Glutamatergic neuron (in vitro differentiated cells): ENCODE results near the gene RARA. TPM values are rescaled to one million over a fixed set of nuclear protein-coding genes. Genes with fewer than 3 reads are reported as not detected.

ENCODE experiments used
- DNase-seq: peaks from one replicate; pipeline ENCODE4 v3.0.0; 2022
- H3K27ac Mint-ChIP-seq: one replicate; pipeline ENCODE4 v1.8.0; 2020; ENCODE audit warnings: mild to moderate bottlenecking, mixed read lengths, inconsistent platforms; ENCODE audit not compliant: unreplicated experiment
- H3K27me3 Mint-ChIP-seq: one replicate; pipeline ENCODE4 v1.8.0; 2020; ENCODE audit warnings: mild to moderate bottlenecking, moderate library complexity, mixed read lengths, inconsistent platforms; ENCODE audit not compliant: unreplicated experiment
- H3K36me3 Mint-ChIP-seq: one replicate; pipeline ENCODE4 v1.8.0; 2020; ENCODE audit warnings: mild to moderate bottlenecking, mixed read lengths, inconsistent platforms; ENCODE audit not compliant: unreplicated experiment
- H3K4me1 Mint-ChIP-seq: one replicate; pipeline ENCODE4 v1.8.0; 2020; ENCODE audit warnings: mild to moderate bottlenecking, low read depth, mixed read lengths, inconsistent platforms; ENCODE audit not compliant: unreplicated experiment
- H3K4me3 Mint-ChIP-seq: one replicate; pipeline ENCODE4 v1.8.0; 2020; ENCODE audit warnings: mild to moderate bottlenecking, mixed read lengths, inconsistent platforms; ENCODE audit not compliant: unreplicated experiment
- H3K9me3 Mint-ChIP-seq: one replicate; pipeline ENCODE4 v1.8.0; 2020; ENCODE audit warnings: mild to moderate bottlenecking, moderate library complexity, mixed read lengths, inconsistent platforms; ENCODE audit not compliant: unreplicated experiment
- CTCF ChIP-seq: fragments of 200-600 bp; sonication (generic); IDR thresholded peaks from one replicate; pipeline ENCODE4 v1.5.0; 2021; ENCODE audit not compliant: partially characterized antibody, unreplicated experiment
- total RNA-seq: library from RNA; stranded (reverse); fragmentation: NEBNext Ultra II Directional; extraction: Animal tissue kit (Norgen Biotek cat#: 25700); gene quantifications from one replicate; pipeline ENCODE4 v1.2.1, GENCODE V29; 2021; ENCODE audit not compliant: unreplicated experiment

Gene RARA
- total RNA-seq, 1 donor from 2014 or later: 26.2 TPM

GRCh38 chr17:40331743-40332641, 23.0 kb downstream of the RARA start:
- Mint-ChIP-seq H3K27ac (no peak overlapping the region), H3K27me3 (peaks cover 3% of the 10 kb centered on the region), H3K9me3 (no peaks in the 10 kb centered on the region), H3K36me3 (no peaks in the 10 kb centered on the region), H3K4me3 (no peak overlapping the region), H3K4me1 (peaks cover under 1% of the 10 kb centered on the region)
- no peak for DNase-seq
- TF ChIP-seq CTCF: no peak

- Mint-ChIP-seq H3K27ac (no peak overlapping the region), H3K4me1 (no peaks in the 10 kb centered on the region), H3K4me3 (no peak overlapping the region), H3K27me3 (peaks cover 3% of the 10 kb centered on the region), H3K36me3 (no peaks in the 10 kb centered on the region), H3K9me3 (no peaks in the 10 kb centered on the region)
- no peak for TF ChIP-seq CTCF
- DNase-seq: no peak
Measured at GRCh38 chr17:40333781-40334448, 24.9 kb downstream of the RARA start.

GRCh38 chr17:40335620-40336019, 26.6 kb downstream of the RARA start:
- no peak for TF ChIP-seq CTCF
- Mint-ChIP-seq H3K27ac (no peak overlapping the region), H3K4me1 (peaks cover 3% of the 10 kb centered on the region), H3K27me3 (peaks cover 10% of the 10 kb centered on the region), H3K36me3 (peaks cover 5% of the 10 kb centered on the region), H3K9me3 (no peaks in the 10 kb centered on the region), H3K4me3 (no peak overlapping the region)
- DNase-seq: no peak

- DNase-seq: no peak
- H3K27ac Mint-ChIP-seq: no peak overlapping the region
- H3K36me3 Mint-ChIP-seq: peaks cover 5% of the 10 kb centered on the region
- no peaks in the 10 kb centered on the region for H3K9me3 Mint-ChIP-seq
- peaks cover 10% of the 10 kb centered on the region for H3K27me3 Mint-ChIP-seq
- peaks cover 5% of the 10 kb centered on the region for H3K4me1 Mint-ChIP-seq
- no peak for TF ChIP-seq CTCF
- no peak overlapping the region for H3K4me3 Mint-ChIP-seq
Measured at GRCh38 chr17:40337351-40337750, 28.4 kb downstream of the RARA start.

- no peak for TF ChIP-seq CTCF
- no peak overlapping the region for H3K4me3 Mint-ChIP-seq
Measured at GRCh38 chr17:40338058-40338457, 29.1 kb downstream of the RARA start.

More at GRCh38 chr17:40338058-40338457, 29.1 kb downstream of the RARA start:
- Mint-ChIP-seq H3K9me3 (peaks cover 4% of the 10 kb centered on the region), H3K27ac (no peak overlapping the region), H3K4me1 (peaks cover 8% of the 10 kb centered on the region), H3K36me3 (peaks cover 5% of the 10 kb centered on the region), H3K27me3 (peaks cover 11% of the 10 kb centered on the region)
- no peak for DNase-seq
